Measurements from ENCODE around the gene KIF18B.
A peak's percentile ranks its signal among the peaks of the same experiment; 100 is the strongest.

KIF18B gene

DNA sequence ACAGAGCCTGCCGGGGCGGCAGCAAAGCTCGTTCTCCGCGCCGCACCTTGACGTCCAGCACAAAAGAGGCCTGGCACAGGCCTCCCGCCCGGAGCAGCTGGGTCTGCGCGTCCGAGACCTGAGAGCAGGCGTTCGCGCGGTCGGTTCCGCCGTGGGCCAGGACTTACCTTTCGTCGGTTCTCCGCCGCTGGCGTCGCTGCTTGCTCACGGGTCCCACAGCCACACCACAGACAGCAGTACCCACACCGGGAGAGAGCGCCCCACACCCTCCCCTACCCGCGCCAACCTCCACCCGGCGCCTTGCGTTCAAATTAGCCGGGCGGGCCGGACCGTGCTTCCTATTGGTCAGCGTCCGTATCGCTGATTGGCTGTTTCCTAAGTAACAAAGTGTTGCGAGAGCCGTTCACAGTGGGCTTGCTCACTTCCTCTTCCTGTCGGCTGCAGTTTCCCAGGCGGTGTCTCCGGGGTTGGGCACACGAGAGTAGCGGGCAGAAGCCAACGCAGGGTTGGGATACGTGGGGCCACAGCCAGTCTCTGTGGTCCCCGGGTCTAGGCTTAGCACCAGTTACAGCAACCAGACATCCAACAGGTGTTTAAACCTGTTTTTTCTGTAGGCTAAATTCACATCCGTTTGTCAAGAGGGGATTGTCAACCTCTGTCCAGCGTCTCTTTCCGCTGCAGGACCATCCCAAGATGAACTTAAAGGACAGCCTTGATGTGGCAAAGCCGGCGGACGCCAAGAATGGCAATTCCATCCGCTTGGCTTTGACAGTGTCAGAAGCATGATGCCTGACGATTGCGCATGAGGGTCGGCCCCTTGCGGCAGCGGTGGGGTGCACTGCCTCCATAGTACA, at the start of gene KIF18B:
KIF18B (minus strand) TSS at position 313 of the 854 bp plus-strand sequence. CDS start 11,429 bp downstream, outside the sequence.
- peak; percentile 93 for DNase-seq (ENCODE audit: low read depth)

DNA sequence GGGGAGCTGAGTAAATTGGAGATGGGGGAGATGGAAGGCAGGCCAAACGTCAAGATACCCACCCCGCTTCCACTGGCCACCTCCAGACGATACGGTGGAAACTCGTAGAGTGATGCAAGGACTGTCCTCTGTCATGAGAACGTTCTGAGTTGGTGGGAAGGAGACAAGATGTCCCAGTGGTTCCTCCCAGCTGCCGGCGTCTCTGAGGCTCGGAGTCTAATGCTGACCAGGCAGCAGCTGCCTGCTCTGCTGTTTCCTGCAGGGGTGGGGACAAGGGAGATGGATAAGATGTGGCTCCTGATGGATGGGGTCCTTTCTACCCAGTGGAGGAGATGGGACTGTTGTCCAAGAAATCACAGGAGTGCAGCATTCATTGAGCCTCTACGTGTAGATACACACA, 48.7 kb upstream of the KIF18B start:
- DNase-seq (ENCODE audit: low read depth) = no peak

- no peak for DNase-seq (ENCODE audit: low read depth)
Observed at GRCh38 chr17:44995436-44996001, 47.9 kb upstream of the KIF18B start.

DNA sequence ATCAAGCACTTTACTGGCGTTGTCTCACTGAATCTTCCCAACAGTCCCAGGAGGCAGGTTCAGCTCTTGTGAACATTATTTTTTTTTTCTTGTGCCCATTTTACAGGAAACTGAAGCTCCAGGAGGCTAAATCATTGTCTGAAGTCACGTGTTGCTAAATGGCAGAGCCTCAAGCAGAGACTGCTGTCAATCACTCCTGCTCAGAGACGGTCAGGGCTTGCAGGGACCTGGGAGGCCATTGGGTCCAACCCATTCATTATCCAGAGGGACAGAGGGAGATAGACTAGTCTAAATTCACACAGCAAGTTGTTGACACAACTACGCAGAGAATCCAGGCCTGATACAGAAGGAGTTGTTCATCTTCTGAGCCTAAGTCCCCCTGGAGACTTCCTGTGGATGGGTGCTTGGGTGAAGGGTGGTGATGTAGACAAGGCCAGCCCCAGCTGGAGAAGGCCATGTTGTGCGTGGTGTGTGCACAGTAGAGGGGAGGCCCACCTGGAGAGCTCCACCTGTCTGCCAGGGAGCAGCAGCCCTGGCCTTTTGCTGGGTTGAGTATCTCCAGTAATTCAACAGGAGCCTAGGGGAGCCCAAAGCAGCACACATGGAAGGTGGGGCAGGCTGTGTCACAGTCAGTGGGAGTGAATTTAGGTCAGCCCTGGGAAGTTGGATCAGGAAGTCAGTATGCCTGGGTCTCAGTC, 44.8 kb upstream of the KIF18B start:
- DNase-seq (ENCODE audit: low read depth) = no peak

DNA sequence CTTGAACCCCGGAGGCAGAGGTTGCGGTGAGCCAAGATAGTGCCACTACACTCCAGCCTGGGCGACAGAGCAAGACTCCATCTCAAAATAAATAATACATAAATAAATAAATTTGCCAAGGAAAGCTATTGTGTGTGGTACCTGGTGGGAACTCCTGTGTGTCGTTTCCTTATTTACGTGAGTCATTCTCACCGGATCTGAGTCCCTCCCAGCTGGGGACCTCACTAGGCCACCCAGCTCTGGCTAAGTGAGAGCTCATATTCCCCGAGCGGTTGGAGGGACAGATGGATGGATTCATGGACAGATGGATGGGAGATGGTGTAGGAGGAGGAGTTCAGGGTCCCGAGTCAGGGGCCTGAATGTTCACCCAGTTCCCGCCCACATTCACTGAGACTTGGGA, 43.4 kb upstream of the KIF18B start:
- no peak for DNase-seq (ENCODE audit: low read depth)

DNA sequence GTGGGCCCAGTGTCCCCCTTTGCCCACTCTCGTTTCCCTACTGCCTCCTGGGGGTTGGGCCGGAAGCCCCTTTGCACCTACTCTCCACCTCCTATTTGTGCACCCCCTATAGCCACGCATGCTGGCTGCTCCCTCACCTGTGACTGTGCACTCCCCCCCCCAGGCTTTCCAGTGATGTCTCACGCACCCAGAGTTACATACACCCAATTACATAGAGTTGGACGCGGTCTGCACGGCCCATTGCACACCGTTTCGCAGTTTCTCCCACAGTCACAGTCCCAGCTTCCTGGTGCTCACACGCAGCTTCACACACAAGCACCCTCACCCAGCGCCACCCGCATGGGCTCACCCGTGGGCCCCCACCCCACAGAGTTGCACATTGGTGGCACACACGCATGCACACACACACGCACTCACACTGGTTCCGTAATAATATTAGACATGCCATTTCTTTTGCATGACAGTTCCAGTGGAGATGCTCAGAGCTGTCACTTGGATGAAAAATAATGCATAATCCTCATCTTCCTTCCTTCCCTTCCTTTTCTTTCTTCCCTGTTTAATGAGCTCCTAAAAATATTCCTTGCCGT, 42.1 kb upstream of the KIF18B start:
- DNase-seq (ENCODE audit: low read depth) = no peak

DNA sequence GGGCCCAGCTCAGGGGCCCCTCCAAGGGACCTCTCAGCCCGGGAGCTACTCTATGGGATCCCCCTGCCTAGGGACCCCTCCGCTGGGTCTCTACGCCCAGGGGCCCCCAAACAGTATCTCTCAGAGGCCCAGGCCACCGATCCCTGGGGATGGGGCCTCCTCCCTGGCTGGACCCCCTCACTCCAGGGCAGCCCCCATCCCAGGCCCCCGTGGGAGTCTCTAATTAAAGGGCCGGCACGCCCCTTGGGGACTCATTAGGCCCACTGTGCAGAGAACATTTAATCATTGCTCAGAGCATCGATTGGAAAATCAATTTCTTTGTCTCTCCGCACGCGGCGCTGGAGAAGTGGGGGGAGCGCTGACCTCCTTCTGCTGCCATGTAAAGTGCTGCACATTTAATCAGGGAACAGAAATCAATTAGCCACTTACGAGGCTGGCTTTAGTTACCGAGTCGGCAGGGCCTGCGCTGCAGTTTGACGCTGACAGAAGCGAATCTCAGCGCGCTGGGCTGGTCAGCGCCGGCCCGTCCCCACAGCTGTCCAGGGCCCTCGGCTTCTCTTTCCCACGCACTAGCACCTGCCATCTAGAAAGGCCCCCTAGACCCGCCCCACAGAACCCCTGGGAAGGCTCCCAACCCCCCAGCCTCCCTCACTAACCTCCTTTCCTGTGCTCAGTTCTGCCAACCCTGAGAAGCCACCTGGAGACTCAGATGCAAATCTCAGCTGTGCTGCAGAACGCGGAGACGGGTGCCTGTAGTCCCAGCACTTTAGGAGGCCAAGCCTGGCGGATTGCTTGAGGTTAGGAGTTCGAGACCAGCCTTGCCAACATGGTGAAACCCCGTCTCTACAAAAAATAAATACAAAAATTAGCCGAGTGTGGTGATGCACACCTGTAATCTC, 40.7 kb upstream of the KIF18B start:
- DNase-seq (ENCODE audit: low read depth) = no peak

DNA sequence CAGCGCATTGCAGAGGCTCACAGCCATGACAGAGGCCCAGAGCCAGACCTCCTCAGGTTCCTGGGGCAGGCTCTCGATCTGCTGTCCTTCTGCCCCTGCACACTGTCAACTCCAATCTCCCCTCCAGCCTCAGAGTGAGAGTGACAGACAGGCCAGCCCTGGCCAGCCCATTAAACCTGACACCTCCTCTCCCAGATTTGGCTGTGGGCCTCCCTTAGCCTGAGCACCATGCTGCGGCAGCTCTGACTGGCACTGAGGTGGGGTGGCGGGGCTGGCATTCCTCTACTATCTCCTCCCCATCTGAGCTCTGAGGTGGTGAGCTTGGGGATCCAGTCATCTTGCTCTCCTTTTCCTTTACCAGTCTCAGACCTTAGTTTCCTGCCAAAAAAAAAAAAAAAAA, 36.0 kb upstream of the KIF18B start:
- no peak for DNase-seq (ENCODE audit: low read depth)

DNA sequence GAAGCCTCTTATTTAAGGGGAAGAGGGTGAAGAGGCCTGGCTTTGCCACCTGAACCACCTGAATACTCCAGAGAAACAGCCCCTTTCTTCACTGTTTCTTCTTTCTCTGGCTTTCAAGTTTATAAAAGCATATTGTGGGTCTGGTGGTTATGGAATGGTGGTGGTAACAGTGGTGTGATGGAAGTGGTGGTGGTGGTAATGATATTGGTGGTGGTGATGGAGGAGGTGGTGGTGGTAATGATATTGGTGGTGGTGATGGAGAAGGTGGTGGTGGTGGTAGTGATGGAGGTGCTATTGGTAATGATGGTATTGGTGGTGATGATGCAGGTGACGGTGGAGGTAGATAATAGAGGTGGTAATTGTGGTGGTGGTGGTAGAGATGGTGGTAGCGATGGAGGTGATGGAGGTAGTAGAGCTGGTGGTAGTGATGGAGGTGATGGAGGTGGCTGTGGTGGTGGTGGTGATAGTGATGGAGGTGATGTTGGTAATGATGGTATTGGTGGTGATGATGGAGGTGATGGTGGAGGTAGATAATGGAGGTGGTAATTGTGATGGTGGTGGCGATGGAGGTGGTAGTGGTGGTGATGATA, 34.6 kb upstream of the KIF18B start:
- DNase-seq (ENCODE audit: low read depth) = no peak

DNA sequence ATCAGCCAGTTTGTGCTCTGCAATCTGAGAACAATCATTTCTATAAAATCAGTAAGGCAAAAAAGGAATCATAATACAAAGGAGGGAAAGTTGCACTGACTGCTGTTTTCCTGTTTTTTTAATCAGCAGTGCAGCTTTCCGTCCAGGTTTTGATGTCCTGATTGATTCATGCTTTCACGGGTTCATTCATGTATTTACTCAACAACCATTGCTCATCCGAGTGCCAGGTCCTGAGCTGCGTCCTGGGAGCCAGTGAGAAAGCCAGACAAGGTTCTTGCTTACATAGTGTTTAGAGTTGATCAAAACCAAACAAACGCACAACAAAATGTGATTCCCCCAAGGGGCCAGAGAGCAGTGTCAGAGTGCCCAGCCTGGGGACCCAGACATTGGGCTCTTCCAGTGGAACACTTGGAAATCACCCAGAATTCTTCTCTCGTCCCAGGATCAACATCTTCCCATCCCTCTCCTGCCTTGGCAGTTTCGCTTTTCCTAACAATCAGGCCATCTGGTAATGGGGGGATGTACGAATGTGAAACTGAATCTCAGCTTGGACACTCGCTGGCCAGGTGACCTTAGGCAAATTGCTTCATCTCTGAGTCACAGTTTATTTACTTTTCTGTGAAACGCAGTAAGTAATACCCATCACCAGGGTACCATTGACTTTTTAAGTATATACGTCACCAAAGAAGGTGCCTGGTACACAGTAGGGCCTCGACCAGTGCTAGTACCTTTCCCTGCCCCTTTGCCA, 33.8 kb upstream of the KIF18B start:
- peak; percentile 83 for DNase-seq (ENCODE audit: low read depth)

GRCh38 chr17:44979426-44979995, 31.9 kb upstream of the KIF18B start:
- DNase-seq (ENCODE audit: low read depth) = no peak

DNA sequence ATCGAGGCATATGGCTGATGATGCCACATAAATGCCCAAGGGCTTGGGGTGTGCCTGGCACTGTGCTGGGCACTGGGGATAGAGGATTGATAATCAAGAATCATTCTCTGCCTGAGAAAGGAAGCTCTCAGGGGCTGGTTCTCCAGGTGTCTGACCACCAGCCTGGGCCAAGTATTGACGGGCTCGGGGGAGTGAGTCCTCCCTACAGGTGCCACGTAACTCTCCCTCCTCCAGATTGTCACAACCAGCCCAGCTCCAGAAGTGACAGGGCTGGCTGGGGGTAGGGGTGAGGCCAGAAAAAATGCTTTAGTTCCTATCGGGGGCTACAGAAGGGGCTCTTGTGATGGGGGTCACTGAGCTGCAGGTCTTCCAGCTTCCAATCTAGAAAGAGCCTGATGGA, 31.2 kb upstream of the KIF18B start:
- no peak for DNase-seq (ENCODE audit: low read depth)

- no peak for DNase-seq (ENCODE audit: low read depth)
Observed at GRCh38 chr17:44977814-44978550, 30.4 kb upstream of the KIF18B start.

DNA sequence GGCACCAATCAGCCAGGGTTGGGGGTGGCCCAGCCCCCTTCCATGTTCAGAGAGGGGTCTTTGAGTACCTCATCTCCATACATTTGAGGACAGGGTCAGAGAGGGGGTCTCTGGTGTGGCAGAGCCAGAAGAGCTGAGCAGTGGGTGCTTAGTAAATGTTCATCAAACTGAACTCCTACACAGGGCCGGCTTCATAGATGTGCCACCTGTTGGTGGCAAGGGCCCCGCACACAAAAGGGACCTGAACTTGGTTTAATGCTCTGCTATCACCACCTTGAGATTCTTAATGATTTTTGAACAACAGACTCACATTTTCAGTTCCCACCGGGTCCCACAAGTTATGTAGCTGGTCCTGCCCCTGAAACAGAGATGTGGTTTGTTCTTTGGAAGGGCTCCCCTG, 29.5 kb upstream of the KIF18B start:
- no peak for DNase-seq (ENCODE audit: low read depth)

- no peak for DNase-seq (ENCODE audit: low read depth)
Observed at GRCh38 chr17:44976206-44976605, 28.6 kb upstream of the KIF18B start.

DNA sequence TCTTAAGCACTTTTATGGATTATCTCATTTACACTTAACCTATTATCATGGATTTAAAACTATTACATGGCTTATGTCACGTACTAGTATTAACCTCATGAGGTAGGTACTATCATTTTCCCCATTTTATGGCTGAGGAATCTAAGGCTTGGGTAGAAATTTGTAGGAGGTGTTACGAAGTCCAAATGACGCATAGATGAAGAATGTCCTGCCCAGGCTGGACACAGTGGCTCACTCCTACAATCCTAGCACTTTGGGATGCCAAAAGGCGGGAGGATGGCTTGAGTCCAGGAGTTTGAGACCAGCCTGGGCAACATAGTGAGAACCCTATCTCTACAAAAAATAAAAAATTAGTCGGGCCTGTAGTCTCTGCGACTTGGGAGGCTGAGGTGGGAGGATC, 25.4 kb upstream of the KIF18B start:
- DNase-seq (ENCODE audit: low read depth) = peak; percentile 58

- DNase-seq (ENCODE audit: low read depth) = peak; percentile 80
Observed at GRCh38 chr17:44971776-44972483, 24.4 kb upstream of the KIF18B start.

GRCh38 chr17:44970136-44970741, 22.7 kb upstream of the KIF18B start:
- DNase-seq (ENCODE audit: low read depth) = no peak
